G401.6 (cell line): ENCODE results near the gene EXOC3L4.
"Not testable (repeated sequence)": the region's sequence is repeated elsewhere in the genome, so short reads cannot be mapped to it uniquely, and the experiment has no call there.

Source experiments
- FAIRE-seq: peaks from 2 replicates; lab custom pipeline; 2012; peaks lifted over from hg19 to GRCh38; lab: Jason Lieb, UNC

EXOC3L4 gene

DNA sequence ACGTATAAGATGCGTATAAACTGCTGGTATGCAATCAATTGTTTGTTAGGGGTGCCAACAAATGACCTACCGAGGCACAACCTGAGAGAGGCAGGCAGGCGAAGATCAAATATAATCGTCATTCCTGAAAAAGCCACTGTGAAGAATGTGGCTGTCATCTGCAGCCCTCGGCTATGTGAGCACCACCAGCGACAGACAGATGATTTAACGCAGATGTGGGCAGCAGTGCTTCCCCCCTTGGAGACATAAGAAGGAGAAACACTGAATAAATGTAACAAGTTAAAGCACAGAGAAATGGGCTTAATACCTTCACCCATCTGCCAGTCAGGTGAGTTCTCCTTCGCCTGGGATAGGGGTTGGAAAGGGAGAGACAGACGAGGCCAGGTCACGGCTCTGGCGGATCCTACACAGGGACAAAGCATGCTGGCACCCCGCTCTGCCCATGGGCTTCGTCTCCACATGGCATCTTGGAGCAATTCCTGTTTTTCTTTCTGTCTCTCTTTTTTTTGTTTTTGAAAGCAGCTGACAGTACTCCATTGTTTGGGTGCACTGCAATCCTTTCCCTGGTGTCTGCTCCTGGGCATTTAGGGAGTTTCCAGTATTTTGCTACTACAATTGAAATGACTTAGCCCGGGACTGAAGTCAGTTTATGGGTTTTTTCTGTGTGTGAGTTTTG is 56.9 kb downstream of the EXOC3L4 start:
- no peak for FAIRE-seq

- FAIRE-seq, result no peak
Measured at GRCh38 chr14:103155010-103155409, 60.5 kb downstream of the EXOC3L4 start.

DNA sequence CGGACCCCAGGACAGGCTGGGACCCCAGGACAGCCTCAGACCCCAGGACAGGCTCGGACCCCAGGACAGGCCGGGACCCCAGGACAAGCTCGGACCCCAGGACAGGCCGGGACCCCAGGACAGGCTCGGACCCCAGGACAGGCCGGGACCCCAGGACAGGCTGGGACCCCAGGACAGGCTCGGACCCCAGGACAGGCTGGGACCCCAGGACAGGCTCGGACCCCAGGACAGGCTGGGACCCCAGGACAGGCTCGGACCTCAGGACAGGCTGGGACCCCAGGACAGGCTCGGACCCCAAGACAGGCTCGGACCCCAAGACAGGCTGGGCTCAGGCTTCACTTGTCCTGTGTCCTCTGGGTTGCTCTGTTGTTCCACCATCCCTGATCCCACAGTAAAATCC is 60.9 kb downstream of the EXOC3L4 start:
- not testable (repeated sequence) for FAIRE-seq

- no peak for FAIRE-seq
Measured at GRCh38 chr14:103155826-103156394, 61.4 kb downstream of the EXOC3L4 start.

DNA sequence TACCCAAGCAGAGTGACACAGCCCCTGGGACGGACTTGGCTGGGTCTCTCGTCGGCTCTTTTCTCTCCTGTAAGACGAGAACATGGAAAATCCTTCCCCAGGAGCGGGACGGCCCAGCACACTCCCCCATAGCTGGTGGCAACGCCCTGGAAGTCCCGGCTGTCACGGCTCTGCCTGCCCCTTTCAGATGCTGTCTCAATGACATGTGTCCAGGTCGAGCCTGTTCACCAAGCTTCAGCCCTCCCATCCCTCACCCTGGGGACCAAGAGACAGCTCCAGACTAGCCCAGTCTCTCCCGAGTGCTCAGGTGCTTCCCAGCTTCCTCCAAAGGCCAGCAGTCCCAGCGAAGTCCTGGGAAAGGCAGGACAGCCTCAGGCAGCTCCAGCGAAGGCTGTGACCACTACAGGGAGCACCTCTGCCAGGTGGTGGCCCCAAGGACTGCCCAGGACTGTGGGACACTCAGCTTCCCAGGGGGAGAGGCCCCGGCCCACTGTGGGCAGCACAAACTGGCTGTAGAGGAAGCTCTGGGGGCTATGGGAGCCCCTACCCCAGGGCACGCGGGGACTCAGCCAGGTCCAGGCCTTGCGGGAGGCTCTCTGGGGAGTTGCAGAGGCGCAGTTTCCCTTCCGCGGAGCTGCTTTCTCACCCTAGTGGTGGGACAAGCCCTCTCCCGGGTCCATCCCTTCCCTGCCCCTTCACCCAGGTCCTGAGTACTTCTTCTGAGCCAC is 62.3 kb downstream of the EXOC3L4 start:
- FAIRE-seq, result no peak

- no peak for FAIRE-seq
Measured at GRCh38 chr14:103157969-103158368, 63.4 kb downstream of the EXOC3L4 start.

GRCh38 chr14:103158688-103159087 is 64.2 kb downstream of the EXOC3L4 start:
- no peak for FAIRE-seq
